ENCODE results near the gene CTCF. TPM values are rescaled to one million over a fixed set of nuclear protein-coding genes. Genes with fewer than 3 reads are reported as not detected.

CTCF gene
- total and polyA plus RNA-seq, 2 donors (not counting 3 experiments of a cell fraction or from before 2014, with no cell fraction given) = 20.7 to 40.0 TPM

DNA sequence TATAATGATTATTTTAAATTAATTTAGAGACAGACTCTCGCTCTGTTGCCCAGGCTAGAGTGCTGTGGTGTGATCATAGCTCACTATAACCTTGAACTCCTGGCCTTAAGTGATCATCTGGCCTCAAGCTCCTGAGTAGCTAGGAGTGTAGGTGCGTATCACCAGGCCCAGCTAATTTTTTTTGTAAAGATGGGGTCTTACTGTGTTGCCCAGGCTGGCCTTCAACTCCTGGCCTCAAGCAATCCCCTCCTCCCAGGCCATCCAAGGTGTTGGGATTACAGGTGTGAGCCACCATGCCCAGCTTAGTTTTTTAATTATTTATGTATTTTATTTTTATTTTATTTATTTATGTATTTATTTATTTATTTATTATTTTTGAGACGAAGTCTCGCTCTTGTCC is 17.9 kb downstream of the CTCF start:
- no TSS peak for BruUV-seq (replicated peaks)
- Histone ChIP-seq H3K9ac (replicated peaks; ENCODE audit: extremely low read depth, insufficient read depth, low read length) (no peak overlapping the region), H3K4me3 (replicated peaks in 1 of 3; ENCODE audit: insufficient read depth in 1 of 3, low read depth in 1 of 3, low read length in 3 of 3) (no peak overlapping the region), H4K20me1 (replicated peaks; ENCODE audit: control insufficient read depth, extremely low read depth, insufficient read depth, low read length) (no peaks in the 10 kb centered on the region), H3K79me2 (ENCODE audit: control insufficient read depth, insufficient read depth, low read length) (peaks cover 53% of the 10 kb centered on the region), H3K36me3 (ENCODE audit: control insufficient read depth in 2 of 2, extremely low read depth in 1 of 2, insufficient read depth in 2 of 2, low read length in 2 of 2) (peaks cover 0 to 2% of the 10 kb centered on the region in 2 experiments), H2AFZ (ENCODE audit: low read depth, low read length) (no peak overlapping the region), H3K4me1 (ENCODE audit: control insufficient read depth, extremely low read depth, insufficient read depth, low read length) (no peaks in the 10 kb centered on the region), H3K4me2 (ENCODE audit: insufficient read depth, low read length) (no peak overlapping the region), H3K9me3 (replicated peaks; ENCODE audit: control insufficient read depth, insufficient read depth, low read length) (no peaks in the 10 kb centered on the region), H3K9me1 (replicated peaks; ENCODE audit: control insufficient read depth, extremely low read depth, insufficient read depth, low read length) (no peaks in the 10 kb centered on the region), H3K27ac (ENCODE audit: insufficient read depth, low read depth, low read length) (no peak overlapping the region), H3K27me3 (ENCODE audit: control insufficient read depth in 2 of 2, insufficient read depth in 2 of 2, low read length in 2 of 2) (no peaks in the 10 kb centered on the region)
- DNase-seq (ENCODE audit: low read depth, low spot score) (no peak), FAIRE-seq (no peak)
- TF ChIP-seq GATA2 (IDR thresholded peaks at IDR 0.05; ENCODE audit: insufficient read depth, insufficient read length, low read depth, low read length) = no peak
- no peak for TF ChIP-seq POLR2A (IDR thresholded peaks at IDR 0.05; ENCODE audit: low read depth, low read length)
- TF ChIP-seq MYC (IDR thresholded peaks at IDR 0.05; ENCODE audit: low read depth, low read length) = no peak
- TF ChIP-seq, protein P1, sequence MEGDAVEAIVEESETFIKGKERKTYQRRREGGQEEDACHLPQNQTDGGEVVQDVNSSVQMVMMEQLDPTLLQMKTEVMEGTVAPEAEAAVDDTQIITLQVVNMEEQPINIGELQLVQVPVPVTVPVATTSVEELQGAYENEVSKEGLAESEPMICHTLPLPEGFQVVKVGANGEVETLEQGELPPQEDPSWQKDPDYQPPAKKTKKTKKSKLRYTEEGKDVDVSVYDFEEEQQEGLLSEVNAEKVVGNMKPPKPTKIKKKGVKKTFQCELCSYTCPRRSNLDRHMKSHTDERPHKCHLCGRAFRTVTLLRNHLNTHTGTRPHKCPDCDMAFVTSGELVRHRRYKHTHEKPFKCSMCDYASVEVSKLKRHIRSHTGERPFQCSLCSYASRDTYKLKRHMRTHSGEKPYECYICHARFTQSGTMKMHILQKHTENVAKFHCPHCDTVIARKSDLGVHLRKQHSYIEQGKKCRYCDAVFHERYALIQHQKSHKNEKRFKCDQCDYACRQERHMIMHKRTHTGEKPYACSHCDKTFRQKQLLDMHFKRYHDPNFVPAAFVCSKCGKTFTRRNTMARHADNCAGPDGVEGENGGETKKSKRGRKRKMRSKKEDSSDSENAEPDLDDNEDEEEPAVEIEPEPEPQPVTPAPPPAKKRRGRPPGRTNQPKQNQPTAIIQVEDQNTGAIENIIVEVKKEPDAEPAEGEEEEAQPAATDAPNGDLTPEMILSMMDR (IDR thresholded peaks at IDR 0.05; ENCODE audit: extremely low read depth in 1 of 2, insufficient read depth in 1 of 2, low read depth in 1 of 2, low read length in 2 of 2) = no peak
- TF ChIP-seq FOS (IDR thresholded peaks at IDR 0.05; ENCODE audit: borderline replicate concordance, insufficient read depth, low read length) = no peak
- TF ChIP-seq MAX (IDR thresholded peaks at IDR 0.05; ENCODE audit: insufficient read depth, insufficient read length) = no peak
- no peak for TF ChIP-seq EZH2 (IDR thresholded peaks at IDR 0.05; ENCODE audit: borderline replicate concordance, low read depth, low read length, severe bottlenecking)
- no peak for TF ChIP-seq JUN (IDR thresholded peaks at IDR 0.05; ENCODE audit: borderline replicate concordance, insufficient read depth, insufficient read length, low read depth)
- TF ChIP-seq POLR2AphosphoS5 (IDR thresholded peaks at IDR 0.05; ENCODE audit: insufficient read depth, low read depth, low read length) = no peak
- intact Hi-C loops (cut with micrococcal nuclease) (no loop called here), dilution Hi-C loops (cut with MboI; ENCODE audit: extremely low pct_ligation_motif_present, low sequenced_read_pairs) (no loop called here)
- CTCF ChIA-PET = interaction anchor here (0.8 kb wide), 1 partner anchor 18 kb away, joined by 5 read pairs; the partner anchor contains the start of gene CTCF
- POLR2A ChIA-PET = no interaction called here

Data from endothelial cell of umbilical vein (primary cell).